GM23248 (cell line): ENCODE measurements around the gene MYO18B.

ENCODE experiments used
- EZH2 ChIP-seq: fragments of 200-600 bp; sonication (generic); IDR thresholded peaks from 2 replicates; pipeline ENCODE4 v1.6.1; 2018; ENCODE audit warnings: antibody characterized with exemption, mild to moderate bottlenecking; ENCODE audit not compliant: insufficient read depth, poor library complexity, severe bottlenecking
- EZH2phosphoT487 ChIP-seq: fragments of 200-600 bp; sonication (generic); IDR thresholded peaks from 2 replicates; pipeline ENCODE4 v1.6.1; 2018; ENCODE audit warnings: antibody characterized with exemption, moderate library complexity, mild to moderate bottlenecking, low read depth; ENCODE audit not compliant: insufficient read depth

GRCh38 chr22:25841775-25842174, 99.8 kb downstream of the MYO18B start:
- TF ChIP-seq EZH2 (no peak), EZH2phosphoT487 (no peak)
